HG02973 (cell line): ENCODE results near the gene GSTM5.
A peak's percentile ranks its signal among the peaks of the same experiment; 100 is the strongest.
"Not testable (repeated sequence)": the region's sequence is repeated elsewhere in the genome, so short reads cannot be mapped to it uniquely, and the experiment has no call there.

ENCODE experiments used
- ATAC-seq: cut with Tn5 transposase; IDR thresholded peaks from one replicate; pipeline ENCODE4 v1.9.1; 2021; ENCODE audit warnings: moderate library complexity; ENCODE audit not compliant: unreplicated experiment

Gene GSTM5

GRCh38 chr1:109711593-109712320 is at the start of gene GSTM5:
Gene GSTM5 (plus strand): TSS chr1:109712251. CDS start chr1:109712313, 62 bp downstream.
- not testable (repeated sequence) for ATAC-seq

DNA sequence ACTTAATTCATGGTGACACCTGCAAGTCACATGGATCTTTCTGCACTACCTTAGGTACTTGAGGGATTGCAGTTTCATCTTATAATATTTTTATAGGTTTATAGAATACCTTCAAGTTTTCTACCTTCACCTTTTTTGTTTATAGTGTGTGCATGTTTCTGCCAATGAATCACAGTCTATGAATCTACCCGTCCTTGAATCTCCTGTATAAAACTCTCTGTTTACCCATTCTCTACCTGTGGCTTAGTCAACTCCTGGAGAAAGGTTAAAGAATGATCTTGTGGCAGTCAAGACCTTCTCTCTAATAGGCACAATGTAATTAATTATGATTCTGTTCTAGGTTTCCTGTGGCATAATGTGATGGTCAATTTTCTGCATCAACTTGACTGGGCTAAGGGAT is 47.4 kb upstream of the GSTM5 start:
- ATAC-seq: no peak

- peak; percentile 84 for ATAC-seq
Measured at GRCh38 chr1:109667452-109668122, 44.5 kb upstream of the GSTM5 start, which contains the start of gene GSTM2. Gene GSTM2 (plus strand): TSS chr1:109668057. CDS start chr1:109668116, 59 bp downstream.

DNA sequence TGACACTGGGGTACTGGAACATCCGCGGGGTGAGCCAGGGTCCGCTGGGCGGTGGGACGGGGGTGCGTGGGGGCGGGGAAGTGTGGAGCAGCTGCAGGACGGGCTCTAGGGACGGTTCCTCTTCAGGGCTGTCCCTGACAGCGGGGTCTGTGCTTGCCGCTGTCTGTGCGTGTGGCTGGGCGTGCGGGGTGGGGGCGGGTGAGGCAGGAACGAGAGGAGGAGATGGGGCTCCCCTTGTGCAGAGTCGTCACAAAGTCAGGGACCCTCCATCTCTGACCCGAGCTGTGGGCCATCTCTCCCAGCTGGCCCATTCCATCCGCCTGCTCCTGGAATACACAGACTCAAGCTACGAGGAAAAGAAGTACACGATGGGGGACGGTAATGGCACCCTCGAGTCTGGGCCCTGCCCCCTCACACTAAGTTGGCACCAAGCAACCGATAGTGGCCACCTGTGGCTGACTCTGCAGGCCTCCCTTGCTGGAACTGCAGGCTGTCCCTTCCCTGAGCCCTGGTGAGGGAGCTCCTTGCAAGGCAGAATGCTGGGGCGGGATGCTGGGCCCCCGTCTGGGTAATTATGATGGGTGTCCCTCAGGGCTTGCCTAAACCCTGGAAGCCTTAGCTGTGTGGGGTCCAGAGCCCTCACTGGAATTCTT is 43.8 kb upstream of the GSTM5 start:
- no peak for ATAC-seq

GRCh38 chr1:109669246-109669948 is 42.7 kb upstream of the GSTM5 start:
- no peak for ATAC-seq

GRCh38 chr1:109669949-109670302 is 42.1 kb upstream of the GSTM5 start:
- not testable (repeated sequence) for ATAC-seq

- no peak for ATAC-seq
Measured at GRCh38 chr1:109671067-109671466, 41.0 kb upstream of the GSTM5 start.

GRCh38 chr1:109673861-109674260 is 38.2 kb upstream of the GSTM5 start:
- ATAC-seq: not testable (repeated sequence)

DNA sequence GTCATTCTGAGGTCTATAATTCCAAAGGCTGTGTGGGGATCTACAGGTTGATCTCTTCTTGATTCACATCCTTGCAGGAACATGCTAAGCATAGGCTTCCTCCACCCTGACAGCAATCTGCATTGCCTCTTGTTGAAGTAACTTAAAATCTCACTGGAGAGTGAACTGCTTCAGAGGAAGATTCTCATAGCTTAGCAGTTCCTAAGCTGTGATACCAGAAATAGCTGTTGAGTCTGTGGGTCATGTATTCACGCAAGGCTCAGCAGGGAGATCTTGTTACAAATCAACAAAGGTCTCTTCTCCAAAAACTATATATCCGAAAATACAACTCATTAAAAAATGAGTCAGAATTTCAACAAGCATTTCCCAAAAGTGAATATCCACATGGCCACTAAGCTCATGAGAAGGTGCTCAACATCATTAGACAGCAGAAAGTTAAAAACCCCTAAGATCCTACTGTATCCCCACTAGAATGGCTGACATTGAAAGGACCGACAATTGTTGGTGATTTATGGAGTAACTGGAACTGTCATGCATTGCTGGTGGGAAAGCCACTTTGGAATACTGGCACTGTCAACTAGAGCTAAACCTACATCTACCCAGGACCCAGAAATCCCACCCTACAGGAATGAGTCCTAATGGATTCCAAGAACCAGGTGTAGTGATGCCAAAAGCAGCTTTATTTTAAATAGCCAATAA is 35.2 kb upstream of the GSTM5 start:
- not testable (repeated sequence) for ATAC-seq

DNA sequence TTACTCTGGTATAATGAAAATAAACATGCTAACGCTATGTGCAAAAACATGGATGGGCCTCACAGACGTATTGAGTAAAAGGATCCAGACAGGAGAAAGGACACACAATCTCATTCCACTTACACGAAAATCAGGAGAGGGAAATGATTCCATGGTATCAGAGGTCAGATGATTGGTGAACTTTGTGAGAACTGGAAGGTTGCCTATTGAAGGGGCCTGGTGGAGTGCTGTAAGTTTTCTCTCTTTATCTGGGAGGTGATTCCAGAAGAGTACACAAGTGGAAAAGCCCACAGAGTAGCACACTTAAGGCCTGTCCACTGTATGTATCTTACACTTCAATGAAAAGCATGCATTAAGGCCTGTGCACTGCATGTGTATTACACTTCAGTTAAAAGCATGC is 34.6 kb upstream of the GSTM5 start:
- ATAC-seq: no peak

GRCh38 chr1:109678637-109679036 is 33.4 kb upstream of the GSTM5 start:
- ATAC-seq: not testable (repeated sequence)

- ATAC-seq: not testable (repeated sequence)
Measured at GRCh38 chr1:109684777-109685176, 27.3 kb upstream of the GSTM5 start.

- ATAC-seq: not testable (repeated sequence)
Measured at GRCh38 chr1:109685399-109685798, 26.7 kb upstream of the GSTM5 start.

DNA sequence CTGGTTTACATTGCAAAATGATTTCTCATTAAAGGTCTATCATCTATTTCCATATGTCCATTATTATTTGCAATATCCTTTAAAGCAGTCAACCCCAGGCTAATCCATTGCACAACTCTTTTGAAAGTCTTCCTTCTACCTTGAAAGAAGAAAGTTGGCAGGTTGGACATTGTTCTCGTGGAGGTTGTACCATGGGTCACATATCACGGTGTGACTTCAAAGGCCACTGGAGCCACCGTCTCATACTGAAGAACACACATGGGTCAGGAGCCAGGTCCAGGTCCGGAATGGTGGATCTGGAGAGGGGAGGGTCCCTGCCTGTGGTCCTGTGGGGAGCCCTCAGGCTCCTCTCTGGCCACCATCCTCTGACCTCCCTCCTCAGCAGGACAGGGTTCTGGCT is 26.2 kb upstream of the GSTM5 start:
- not testable (repeated sequence) for ATAC-seq

DNA sequence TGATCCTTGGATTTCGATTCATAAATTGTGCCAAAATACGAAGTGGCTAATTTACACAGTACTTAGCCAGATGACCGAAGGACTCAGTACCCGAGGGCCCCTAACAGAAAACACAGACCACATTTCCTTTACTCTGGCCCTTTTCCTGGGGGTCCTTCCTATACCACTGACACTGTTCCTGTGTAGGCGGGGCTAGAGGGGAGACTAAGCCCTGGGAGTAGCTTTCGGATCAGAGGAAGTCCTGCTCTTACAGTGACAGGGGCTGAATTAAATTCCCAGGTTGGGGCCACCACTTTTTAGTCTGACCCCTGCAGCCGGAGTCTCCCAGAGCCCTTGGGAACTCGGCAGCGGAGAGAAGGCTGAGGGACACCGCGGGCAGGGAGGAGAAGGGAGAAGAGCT is 24.9 kb upstream of the GSTM5 start:
- not testable (repeated sequence) for ATAC-seq

- peak; percentile 95 for ATAC-seq
Measured at GRCh38 chr1:109687641-109688499, 24.2 kb upstream of the GSTM5 start, which contains the start of gene GSTM1. Gene GSTM1 (plus strand): TSS chr1:109687817. CDS start chr1:109687874, 57 bp downstream.

- ATAC-seq: no peak
Measured at GRCh38 chr1:109689844-109690405, 22.1 kb upstream of the GSTM5 start.

DNA sequence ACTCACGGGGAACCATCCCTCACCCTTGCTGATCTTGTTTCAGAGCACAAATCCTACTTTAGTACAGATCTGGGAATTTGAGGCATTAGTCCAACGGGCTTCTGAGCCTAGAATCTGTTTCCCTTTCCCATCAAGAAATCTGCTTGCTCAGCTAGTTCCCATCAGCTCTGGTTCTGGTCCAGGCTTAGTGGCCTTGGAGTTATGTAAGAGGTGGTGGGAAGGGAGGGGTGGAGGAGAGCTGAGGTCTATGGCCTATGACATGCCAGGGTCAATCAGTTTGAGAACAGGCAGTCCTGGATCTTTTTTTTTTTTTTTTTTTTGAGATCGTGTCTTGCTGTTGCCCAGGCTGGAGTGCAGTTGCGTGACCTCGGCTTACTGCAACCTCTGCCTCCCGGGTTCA is 20.3 kb upstream of the GSTM5 start:
- no peak for ATAC-seq

DNA sequence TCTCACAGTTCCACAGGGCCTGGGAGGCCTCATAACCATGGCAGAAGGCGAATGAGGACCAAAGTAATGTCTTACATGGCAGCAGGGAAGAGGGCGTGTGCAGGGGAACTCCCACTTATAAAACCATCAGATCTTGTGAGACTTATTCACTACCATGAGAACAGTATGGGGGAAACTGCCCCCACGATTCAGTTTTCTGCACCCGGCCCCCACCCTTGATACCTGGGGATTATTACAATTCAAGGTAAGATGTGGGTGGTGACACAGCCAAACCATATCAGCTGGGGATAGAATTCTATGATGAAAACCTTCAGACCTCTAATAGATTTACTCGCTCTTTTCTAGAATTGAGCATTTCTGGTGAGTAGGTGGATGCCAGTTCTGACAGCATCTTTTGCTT is 17.7 kb upstream of the GSTM5 start:
- ATAC-seq: not testable (repeated sequence)
